GM19043 (cell line): Measurements from ENCODE around the gene ARFIP1.

Experiments
- ATAC-seq: cut with Tn5 transposase; IDR thresholded peaks from one replicate; pipeline ENCODE4 v1.9.1; 2021; ENCODE audit warnings: low read depth; ENCODE audit not compliant: unreplicated experiment

The ARFIP1 gene

DNA sequence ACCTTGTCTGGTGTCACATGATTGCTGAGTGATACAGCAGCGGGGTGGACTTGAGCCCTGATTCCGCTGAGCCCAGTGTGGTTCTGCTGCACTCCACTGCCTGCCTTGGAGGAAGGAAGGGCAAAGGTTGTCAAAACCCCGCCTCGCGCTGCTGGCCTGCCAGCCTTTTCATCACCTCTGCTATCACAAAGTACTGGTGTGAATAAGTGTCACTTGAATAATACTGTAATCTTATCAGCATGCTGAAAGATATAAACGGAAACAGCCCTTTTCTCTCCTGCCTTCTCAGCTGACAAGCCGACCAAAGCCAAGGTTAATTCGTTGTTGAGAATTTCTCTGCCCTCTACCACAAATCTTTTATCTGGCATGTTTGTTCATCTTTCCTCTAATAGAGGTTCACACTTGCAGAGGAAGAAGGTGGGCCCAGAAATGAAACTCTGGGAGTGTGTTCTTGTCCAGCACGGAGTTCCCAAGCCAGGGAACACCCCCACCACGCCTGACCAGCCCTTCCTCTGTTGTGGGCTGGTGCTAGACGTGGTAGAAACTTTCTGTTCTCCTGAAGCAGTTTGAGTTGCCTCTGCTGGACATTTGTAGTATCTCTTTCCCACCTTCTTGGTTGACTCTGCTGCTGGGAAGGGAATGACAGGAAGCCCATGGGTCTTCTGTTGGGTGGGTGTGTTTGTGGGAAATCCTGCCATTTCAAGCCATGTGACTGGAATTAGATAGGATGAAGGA is 177.8 kb downstream of the ARFIP1 start:
- no peak for ATAC-seq

DNA sequence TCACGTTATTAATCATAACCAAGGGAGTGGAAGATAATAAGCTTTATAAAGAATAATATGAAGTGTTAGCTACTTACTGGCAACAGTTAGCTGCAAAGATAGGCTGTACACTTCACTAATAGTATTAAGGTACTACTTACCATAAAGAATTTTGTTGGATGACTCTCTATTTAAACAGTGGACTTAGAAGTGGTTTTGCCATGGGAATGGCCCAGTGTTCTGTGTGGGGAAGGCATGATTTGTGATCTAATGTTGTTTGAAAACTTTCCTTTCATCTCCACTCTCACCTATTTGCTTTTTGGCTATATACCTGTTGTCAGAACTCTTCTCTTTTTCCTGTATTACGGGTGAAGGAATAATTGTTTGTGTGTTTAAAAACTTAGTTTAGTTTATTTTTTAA is 179.3 kb downstream of the ARFIP1 start:
- no peak for ATAC-seq

GRCh38 chr4:152960082-152960481 is 180.3 kb downstream of the ARFIP1 start:
- no peak for ATAC-seq

DNA sequence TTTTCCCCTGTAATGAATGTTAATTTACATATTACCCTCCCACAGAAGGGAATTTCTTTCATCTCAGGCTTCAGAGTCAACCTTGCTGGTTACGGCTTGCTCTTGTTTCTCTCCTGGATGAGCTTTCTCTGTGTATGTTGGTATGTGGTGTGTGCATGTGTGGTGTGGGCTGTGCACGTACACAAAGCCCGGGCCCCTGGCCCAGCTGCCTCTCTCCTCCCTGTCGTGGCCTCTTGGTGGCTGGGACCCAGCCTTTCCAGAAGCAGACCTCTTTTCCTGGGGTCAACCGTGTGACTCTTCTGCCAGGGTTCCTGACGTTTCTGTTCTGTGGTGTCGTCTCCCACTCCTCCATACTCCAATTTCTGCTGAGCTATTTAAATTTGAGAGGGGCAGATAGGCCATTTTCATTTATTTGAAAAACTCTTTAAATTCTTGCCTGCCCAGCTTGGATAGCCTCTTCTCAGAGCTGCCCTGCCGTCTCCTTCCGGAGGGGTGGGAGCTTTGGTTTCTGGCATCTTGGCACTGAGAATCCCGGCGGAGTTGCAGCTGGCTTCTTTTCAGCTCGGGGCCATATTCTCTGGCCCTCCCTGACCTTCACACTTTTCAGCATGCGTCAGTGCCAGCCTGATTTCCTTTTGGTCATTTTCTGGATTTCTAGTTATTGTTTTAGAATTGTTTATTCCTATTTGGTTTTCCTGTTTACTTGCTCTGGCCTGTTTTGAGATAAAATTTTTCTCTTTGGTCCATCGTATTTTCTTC is 181.4 kb downstream of the ARFIP1 start:
- no peak for ATAC-seq

GRCh38 chr4:152961773-152962115 is 182.0 kb downstream of the ARFIP1 start:
- no peak for ATAC-seq
